22Rv1 (cell line): ENCODE measurements around the gene RBM20.

Experiments used
- CTCF ChIP-seq: fragments of 450-650 bp; IDR thresholded peaks from 2 replicates; pipeline ENCODE4 v1.5.1; 2017; ENCODE audit warnings: mild to moderate bottlenecking
- ZFX ChIP-seq: fragments of 450-650 bp; IDR thresholded peaks from 2 replicates; pipeline ENCODE4 v1.6.1; 2017; ENCODE audit warnings: antibody characterized with exemption, borderline replicate concordance

- TF ChIP-seq CTCF (no peak), ZFX (no peak)
These were observed 144.7 kb downstream of the RBM20 start for GRCh38 chr10:110788620-110789385.
